HG03439 (cell line): ENCODE data around the gene GUCY1A2.

Source experiments
- ATAC-seq: cut with Tn5 transposase; IDR thresholded peaks from one replicate; pipeline ENCODE4 v1.9.1; 2021; ENCODE audit warnings: mild to moderate bottlenecking, moderate library complexity; ENCODE audit not compliant: unreplicated experiment

The GUCY1A2 gene

DNA sequence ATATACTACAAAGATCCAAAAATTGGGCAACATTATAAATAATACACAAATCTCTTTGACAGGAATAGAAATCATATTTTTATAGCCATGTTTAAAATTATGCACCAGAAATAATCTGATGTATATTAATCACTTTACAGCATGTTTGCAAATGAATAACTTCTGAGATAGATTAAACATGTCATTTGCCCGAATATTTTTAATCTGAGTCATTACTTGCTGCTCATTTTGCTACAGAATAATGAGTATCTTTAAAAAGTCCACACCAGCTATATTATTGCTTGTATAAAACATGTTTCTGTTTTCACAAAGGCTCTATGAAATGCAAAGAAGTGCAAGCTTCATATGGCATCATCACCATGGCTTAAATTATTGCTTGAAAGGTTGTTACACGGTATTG, 336.8 kb downstream of the GUCY1A2 start:
- no peak for ATAC-seq

DNA sequence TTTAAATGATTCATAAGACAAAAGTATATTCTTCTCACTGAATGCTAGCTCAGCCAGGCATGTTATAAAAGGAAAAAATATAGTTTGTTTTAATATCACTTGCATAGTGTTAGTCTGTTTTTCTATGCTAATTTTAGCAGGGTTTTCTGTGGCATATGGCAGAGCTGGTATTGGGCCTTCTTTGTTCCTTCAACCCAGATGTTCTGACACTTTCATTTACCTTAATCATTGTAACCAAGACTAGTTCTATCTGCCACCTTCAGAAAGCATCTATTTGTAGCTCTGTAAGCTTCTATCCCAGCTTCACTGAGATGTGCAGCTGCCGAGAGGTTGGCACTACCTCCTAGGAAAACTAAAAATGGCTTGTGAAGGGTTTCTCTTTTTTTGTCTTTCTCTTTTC, 338.7 kb downstream of the GUCY1A2 start:
- no peak for ATAC-seq

DNA sequence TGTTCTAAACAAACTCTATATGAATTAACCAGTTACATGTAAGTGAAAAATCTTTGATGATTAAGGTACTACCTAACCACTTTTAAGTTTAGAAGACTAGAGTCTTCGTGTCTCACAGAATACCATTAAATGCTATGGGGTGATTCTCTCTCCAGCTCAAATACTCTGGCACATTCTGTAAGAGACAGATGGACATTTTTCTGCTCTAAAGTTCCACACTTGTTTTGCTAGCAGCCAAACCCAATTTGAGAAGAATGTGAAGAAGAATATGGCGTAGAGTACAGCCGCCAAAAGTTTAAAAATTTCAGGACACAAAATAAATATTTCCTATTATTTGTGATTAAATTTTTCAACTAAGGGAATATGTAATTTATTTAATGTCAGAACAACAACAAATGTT, 339.1 kb downstream of the GUCY1A2 start:
- ATAC-seq = no peak

DNA sequence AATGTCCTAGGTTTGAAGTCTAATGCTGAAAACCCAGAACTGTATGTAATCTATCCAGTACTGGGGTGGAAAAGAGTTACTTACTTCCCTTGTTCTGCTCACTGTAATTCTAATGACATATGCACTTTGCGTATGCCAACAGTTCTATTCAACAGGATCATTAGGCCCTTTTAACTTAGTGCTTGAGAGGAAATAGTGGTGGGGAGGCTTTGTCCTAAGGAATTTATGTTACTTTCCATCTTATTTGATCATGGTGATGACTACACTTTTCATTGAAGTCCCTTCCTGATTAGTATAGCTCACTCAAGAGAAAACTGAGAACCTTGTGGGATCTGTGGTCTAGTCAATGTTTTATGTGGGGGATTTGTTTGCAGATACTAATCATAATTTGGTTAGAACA, 348.2 kb downstream of the GUCY1A2 start:
- no peak for ATAC-seq

DNA sequence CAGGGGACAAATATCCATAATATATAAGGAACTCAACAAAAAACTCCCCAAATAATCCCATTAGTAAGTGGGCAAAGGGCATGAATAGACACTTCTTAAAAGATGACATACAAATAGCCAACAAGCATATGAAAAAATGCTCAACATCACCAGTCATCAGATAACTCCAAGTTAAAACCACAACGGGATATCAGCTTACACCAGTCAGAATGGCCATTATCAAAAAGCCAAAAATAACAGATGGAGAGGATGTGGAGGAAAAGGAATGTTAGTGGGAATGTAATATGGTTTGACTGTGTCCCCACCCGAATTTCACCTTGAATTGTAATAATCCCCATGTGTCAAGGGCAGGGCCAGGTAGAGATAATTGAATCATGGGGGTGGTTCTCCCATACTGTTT, 350.1 kb downstream of the GUCY1A2 start:
- no peak for ATAC-seq

DNA sequence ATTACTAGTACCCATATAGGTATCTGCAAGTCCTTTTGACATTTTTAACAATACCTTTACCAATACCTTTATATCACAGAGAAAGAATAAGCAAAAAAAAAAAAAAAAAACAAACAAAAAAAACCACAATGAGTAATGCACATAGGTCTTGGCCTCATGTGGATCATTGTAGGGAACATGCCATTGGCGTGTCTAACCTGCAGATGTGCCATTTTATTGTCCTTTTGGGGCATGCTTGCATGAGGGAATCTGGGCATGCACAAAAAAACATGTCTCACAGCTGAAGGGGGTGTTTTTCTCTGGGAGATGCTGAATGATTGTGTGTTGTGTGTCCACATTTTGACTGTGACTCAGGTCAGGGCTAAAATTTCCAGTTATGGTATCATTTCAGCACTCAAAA, 361.6 kb downstream of the GUCY1A2 start:
- ATAC-seq = no peak

DNA sequence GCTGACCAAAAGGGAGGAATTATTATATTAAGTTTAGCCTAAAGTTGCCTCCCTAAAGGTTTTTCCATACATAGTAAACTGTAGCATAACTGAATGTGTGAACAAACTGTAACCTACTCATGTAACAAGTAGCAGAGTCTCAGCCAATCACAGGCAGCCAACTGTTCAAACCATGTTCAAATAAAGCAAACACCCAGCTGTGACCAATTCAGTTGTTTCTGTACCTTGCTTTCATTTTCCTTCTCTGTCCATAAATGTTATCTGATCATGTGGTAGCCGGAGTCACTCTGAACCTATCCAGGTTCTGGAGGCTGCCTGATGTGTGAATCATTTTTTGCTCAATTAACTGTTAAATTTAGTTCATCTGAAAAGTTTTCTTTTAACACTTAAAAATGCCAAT, 373.5 kb downstream of the GUCY1A2 start:
- no peak for ATAC-seq

DNA sequence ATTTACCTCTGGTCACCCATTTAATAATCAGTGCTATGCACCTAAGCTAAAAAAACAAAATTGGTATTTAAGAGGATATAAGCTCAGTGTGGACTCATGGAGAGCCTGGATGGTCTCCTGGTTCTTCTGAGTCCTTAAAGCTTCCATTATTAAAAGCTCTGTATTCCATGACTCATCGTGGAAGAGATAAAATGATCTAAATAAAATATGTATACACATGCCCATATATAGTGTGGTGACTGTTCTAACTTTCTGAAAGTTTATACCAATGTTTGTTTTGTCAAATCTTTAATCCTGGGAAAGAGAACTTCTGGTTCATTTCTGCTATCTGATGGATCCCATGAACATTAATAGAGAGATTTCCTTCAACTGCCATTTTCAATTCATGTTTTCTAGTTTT, 375.9 kb downstream of the GUCY1A2 start:
- no peak for ATAC-seq

DNA sequence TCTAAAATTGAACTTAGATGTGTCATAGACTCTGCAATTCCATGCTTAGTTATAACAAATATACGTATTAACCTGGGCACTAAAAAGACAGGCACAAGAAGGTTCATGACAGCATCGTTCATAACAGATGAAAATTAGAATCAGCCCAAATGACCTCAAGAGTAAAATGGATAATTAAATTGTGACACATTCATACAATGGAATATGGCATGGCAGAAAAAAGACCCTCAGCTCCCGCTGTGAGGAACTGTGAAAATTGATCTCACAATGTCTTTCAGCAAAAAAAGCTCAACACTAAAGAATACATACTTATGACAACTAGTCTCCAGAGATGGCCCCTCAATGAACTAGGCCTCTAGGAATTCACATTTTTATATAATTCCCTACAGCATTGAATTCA, 386.0 kb downstream of the GUCY1A2 start:
- no peak for ATAC-seq

DNA sequence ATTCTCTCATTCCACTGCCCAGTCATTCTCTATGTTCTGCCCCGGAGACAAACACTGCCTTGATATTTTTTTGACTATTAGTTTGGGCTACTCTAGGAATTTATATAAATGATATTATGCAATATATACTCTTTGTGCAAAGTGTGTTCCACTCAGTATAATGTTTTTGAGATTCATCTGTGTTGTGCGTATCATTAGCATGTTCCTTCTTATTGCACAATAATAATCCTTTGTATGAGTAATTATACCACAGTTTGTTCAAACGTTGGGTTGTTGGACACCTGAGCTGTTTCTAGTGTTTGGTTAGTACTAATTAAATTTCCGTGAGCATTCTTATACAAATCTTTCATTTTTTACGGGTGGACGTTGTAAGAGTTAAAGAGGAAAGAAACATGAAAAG, 390.6 kb downstream of the GUCY1A2 start:
- ATAC-seq = no peak

DNA sequence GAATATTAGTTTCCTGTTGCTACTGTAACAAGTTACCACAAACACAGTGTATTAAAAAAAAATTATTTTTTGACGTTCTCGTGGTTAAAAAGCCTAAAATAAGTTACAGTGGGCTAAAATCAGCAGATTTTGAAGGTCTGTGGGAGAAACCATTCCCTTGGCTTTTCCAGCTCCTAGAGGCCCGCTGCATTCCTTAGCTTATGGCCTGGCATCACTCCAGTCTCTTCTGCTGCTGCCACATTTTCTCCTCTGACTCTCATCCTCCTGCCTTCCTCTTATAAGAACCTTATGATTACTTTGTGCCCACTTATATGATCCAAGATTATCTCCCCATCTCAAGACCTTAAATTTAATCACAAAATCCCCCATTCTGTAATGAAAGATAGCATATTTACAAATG, 392.7 kb downstream of the GUCY1A2 start:
- no peak for ATAC-seq

DNA sequence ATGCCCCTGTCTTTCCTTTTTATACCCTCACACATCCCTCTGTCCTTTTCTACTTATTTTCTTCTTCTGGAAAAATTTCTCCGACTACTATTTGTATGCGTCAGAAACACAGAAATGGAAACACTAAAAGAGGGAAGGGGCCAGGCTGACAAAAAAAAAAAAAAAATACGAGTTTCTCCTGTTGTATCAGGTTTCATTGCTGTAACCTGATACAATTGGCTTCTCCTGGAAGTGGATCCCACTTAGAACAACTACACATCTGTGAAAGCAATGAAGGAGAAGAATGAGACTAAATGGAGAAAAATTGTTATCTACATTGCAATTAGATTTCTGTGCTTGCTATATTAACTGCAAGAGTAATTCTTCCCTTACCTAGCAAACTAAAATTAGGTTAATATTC, 393.9 kb downstream of the GUCY1A2 start:
- no peak for ATAC-seq
